Activated T-cell treated with anti-CD3 and anti-CD28 coated beads, Interleukin-2, amount 50 U/mL, for 4 hours (primary cell): ENCODE measurements around the gene RAB33B. TPM values are rescaled to one million over a fixed set of nuclear protein-coding genes. Genes with fewer than 3 reads are reported as not detected.

Experiments
- ATAC-seq, 2 donors: fragments of 200-7000 bp; cut with Tn5 transposase; one replicate each; pipeline ENCODE4 v1.10.0; 2021
- DNase-seq: peaks from one replicate; pipeline ENCODE4 v3.0.0-alpha.2; 2020
- H3K27me3 Mint-ChIP-seq: one replicate; pipeline ENCODE4 v1.8.0; 2021; ENCODE audit warnings: low read depth, mixed read lengths
- H3K36me3 Mint-ChIP-seq: one replicate; pipeline ENCODE4 v1.8.0; 2022; ENCODE audit warnings: mixed read lengths; ENCODE audit not compliant: insufficient read depth
- H3K4me1 Mint-ChIP-seq: one replicate; pipeline ENCODE4 v1.8.0; 2021; ENCODE audit warnings: low read depth, mixed read lengths
- H3K4me3 Mint-ChIP-seq: one replicate; pipeline ENCODE4 v1.8.0; 2021; ENCODE audit warnings: mild to moderate bottlenecking, moderate library complexity, mixed read lengths
- H3K9me3 Mint-ChIP-seq: one replicate; pipeline ENCODE4 v1.8.0; 2021; ENCODE audit warnings: mixed read lengths
- total RNA-seq, 3 donors: library from RNA; stranded (reverse); gene quantifications; one replicate each; pipeline ENCODE4 v1.2.1, GENCODE V29; 2021

RAB33B gene
- total RNA-seq, 3 donors from 2014 or later: 5.1 to 5.6 (median 5.5) TPM

DNA sequence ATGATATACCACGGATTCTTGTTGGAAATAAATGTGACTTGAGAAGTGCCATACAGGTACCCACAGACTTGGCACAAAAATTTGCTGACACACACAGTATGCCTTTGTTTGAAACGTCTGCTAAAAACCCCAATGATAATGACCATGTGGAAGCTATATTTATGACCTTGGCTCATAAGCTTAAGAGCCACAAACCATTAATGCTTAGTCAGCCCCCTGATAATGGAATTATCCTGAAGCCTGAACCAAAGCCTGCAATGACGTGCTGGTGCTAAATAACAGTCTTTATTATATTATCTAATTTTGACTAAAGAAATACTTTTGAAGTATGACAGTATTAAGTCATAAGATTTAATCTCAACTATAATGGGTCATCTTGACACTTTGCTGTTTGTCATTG, 18.9 kb downstream of the RAB33B start:
- peaks cover 36% of the 10 kb centered on the region for H3K36me3 Mint-ChIP-seq
- H3K27me3 Mint-ChIP-seq: no peaks in the 10 kb centered on the region
- no peak overlapping the region for H3K4me3 Mint-ChIP-seq
- DNase-seq: no peak
- peaks cover 8% of the 10 kb centered on the region for H3K4me1 Mint-ChIP-seq
- peaks cover 25% of the 10 kb centered on the region for H3K9me3 Mint-ChIP-seq
- no peak for ATAC-seq

DNA sequence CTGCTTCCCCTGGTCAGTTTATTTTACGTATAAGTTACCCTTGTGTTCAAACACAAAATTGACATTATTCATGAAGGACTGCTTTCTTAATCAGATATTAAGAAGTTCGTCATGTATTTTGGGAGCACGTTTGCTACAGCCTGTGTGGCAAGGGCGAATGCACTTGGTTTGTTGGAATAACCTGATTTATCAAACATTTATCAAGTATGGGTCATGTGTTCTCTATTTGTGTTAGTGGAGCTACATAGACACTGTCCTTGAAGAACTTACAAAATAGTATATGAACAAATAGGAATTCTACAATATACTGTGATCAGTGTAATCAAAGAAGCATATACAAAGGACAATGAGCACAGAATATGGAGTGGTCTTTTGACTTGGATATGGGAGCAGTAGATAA, 22.4 kb downstream of the RAB33B start:
- Mint-ChIP-seq H3K36me3 (peaks cover 27% of the 10 kb centered on the region), H3K4me3 (no peak overlapping the region), H3K27me3 (no peaks in the 10 kb centered on the region), H3K4me1 (no peaks in the 10 kb centered on the region), H3K9me3 (peaks cover 7% of the 10 kb centered on the region)
- ATAC-seq: no peak
- DNase-seq: no peak

DNA sequence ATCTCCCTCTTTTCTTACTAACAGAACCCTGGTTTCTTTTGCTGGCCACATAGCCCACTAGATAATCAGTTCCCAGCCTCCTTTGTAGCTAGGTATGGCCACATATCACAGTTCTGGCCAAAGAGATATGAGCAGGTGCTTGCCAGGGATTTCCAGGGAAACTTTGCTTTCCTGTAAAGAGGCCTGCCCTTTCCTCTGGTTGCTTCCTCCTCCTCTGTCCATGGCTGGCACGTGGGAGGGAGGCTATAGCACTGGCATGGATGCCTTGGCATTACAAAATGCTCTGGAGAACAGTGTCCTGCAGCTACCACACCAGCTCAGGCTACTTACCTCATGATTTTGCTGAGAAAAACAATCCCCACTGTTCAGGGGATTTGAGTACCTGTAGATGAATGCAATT, 27.5 kb downstream of the RAB33B start:
- DNase-seq (no peak), ATAC-seq (no peak)
- Mint-ChIP-seq H3K9me3 (no peaks in the 10 kb centered on the region), H3K27me3 (no peaks in the 10 kb centered on the region), H3K36me3 (peaks cover 8% of the 10 kb centered on the region), H3K4me3 (no peak overlapping the region), H3K4me1 (no peaks in the 10 kb centered on the region)

DNA sequence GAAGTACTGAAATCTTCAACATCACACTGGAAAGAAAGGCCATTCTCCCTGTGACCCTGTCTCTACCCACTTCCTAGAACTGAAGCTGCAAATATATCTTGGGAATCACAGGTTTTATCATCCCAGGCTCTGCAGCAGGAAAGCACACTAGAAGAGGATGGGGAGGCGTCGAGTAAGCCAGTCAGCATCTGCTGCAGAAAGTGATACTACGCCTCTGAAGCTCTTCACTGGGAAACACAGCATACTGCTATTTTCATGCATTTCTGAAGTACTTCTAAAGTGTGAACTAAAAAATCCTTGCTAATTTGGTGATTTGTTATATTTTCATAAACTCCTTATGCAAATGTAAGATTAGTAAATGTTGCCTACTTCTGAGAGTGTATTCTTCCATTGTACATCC, 29.1 kb downstream of the RAB33B start:
- Mint-ChIP-seq H3K4me3 (no peak overlapping the region), H3K27me3 (no peaks in the 10 kb centered on the region), H3K4me1 (no peaks in the 10 kb centered on the region), H3K36me3 (peaks cover 8% of the 10 kb centered on the region), H3K9me3 (no peaks in the 10 kb centered on the region)
- no peak for DNase-seq
- ATAC-seq: no peak

DNA sequence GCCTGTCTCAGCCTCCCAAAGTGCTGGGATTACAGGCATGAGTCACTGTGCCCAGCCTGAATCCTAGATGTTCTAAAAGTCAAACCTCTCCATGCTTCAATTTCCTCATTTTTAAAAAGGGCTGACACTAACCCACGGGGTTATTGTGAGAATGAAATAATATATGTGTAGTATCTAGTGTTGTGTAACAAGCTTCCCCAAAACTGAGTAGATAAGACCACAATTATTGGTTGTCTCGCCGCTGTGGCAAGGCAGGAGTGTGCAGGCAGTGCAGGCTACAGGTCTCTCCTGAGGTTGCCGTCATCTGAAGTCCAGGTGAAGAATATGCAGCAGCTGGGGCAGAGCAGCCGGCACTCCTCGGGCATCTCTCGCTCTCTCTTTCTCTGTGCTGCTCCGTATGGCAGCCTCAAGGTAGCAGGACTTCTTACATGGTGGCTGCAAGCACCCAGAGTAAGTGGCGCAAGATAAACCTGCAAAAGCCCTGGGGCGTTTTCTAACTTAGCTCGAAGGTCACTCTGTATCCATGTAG, 30.9 kb downstream of the RAB33B start:
- peaks cover 2% of the 10 kb centered on the region for H3K36me3 Mint-ChIP-seq
- no peaks in the 10 kb centered on the region for H3K9me3 Mint-ChIP-seq
- no peak overlapping the region for H3K4me3 Mint-ChIP-seq
- no peaks in the 10 kb centered on the region for H3K27me3 Mint-ChIP-seq
- H3K4me1 Mint-ChIP-seq: no peaks in the 10 kb centered on the region
- DNase-seq (no peak), ATAC-seq (no peak)

DNA sequence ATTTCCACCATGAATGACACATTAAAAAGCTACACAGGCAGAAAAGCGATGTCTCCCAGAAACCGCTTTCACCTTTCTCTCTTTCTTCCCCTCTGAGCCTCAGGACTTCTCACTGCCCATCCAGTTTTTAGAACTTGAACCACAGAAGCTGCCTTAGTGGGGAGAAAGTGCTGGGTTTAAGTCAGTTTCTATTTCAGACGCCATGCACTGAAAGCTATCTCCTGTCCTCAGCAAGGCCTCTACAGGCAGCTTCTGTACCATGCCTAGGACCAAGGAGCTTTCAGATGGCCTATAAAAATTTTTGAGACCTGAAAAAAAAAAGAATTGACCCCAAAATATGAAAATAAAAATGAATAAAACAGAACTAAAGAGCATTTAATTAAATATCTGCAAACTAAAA, 34.5 kb downstream of the RAB33B start:
- Mint-ChIP-seq H3K4me3 (no peak overlapping the region), H3K27me3 (peaks cover 3% of the 10 kb centered on the region), H3K36me3 (no peaks in the 10 kb centered on the region), H3K4me1 (no peaks in the 10 kb centered on the region), H3K9me3 (no peaks in the 10 kb centered on the region)
- DNase-seq (no peak), ATAC-seq (no peak)

DNA sequence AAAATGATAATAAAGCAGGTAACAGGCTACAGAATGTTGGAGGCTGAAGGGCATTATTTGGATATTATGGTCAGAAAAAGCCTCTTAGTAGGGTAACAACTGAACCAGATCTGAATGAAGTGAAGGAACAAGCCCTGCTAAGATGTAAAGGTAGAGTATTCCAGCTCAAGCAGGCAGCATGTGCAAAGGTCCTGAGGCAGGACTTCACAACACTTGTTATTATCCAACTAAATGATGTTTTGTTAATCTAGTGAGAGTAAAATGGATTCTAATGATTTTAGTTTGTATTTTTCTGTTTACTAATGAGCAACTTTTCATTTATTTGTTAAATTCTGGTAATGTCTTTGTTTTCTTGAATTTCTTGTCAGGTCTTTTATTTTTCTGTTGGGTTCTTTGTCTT, 35.7 kb downstream of the RAB33B start:
- ATAC-seq (no peak), DNase-seq (no peak)
- H3K4me1 Mint-ChIP-seq: no peaks in the 10 kb centered on the region
- no peaks in the 10 kb centered on the region for H3K9me3 Mint-ChIP-seq
- no peaks in the 10 kb centered on the region for H3K36me3 Mint-ChIP-seq
- H3K27me3 Mint-ChIP-seq: peaks cover 3% of the 10 kb centered on the region
- no peak overlapping the region for H3K4me3 Mint-ChIP-seq

DNA sequence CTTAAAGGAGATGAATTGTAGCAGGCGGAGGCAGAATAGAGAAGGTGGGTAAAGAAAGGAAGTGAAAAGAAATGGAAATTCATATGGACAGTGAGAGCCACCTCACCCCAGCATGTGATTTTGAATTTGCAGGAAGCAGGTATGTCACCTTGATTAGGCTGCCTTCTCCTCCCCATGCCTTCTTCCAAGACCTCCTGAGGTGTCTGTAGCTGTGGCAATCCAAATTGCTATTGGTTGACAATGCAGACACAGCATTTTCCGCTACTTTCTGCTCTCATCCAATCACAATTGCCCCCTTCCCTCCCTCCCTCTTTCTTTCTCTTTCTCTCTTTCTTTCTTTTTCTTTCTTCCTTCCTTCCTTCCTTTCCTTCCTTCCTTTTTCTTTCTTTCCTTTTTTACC, 38.5 kb downstream of the RAB33B start:
- Mint-ChIP-seq H3K4me1 (no peaks in the 10 kb centered on the region), H3K27me3 (peaks cover 3% of the 10 kb centered on the region), H3K4me3 (no peak overlapping the region), H3K36me3 (no peaks in the 10 kb centered on the region), H3K9me3 (no peaks in the 10 kb centered on the region)
- ATAC-seq (no peak), DNase-seq (no peak)

DNA sequence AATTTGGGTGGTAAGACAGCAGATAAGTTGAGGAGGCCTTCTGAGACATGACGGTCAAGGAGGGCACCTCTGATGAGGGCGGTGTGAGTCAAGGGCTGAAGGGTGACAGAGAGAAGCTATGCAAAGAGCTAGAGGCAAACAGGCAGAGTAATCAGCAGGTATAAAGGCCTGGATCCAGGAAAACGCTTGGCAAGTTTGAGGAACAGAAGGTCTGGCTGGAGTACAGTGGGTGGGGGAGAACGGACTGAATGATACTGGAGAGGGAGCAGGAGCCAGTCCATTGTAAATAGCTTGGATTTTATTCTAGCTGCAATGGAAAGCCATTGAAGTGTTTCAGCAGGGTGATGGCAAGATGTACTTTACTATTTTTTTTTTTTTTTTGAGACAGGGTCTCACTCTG, 39.3 kb downstream of the RAB33B start:
- H3K9me3 Mint-ChIP-seq: no peaks in the 10 kb centered on the region
- no peaks in the 10 kb centered on the region for H3K36me3 Mint-ChIP-seq
- peaks cover 3% of the 10 kb centered on the region for H3K27me3 Mint-ChIP-seq
- H3K4me1 Mint-ChIP-seq: no peaks in the 10 kb centered on the region
- no peak overlapping the region for H3K4me3 Mint-ChIP-seq
- ATAC-seq: no peak
- DNase-seq: no peak

DNA sequence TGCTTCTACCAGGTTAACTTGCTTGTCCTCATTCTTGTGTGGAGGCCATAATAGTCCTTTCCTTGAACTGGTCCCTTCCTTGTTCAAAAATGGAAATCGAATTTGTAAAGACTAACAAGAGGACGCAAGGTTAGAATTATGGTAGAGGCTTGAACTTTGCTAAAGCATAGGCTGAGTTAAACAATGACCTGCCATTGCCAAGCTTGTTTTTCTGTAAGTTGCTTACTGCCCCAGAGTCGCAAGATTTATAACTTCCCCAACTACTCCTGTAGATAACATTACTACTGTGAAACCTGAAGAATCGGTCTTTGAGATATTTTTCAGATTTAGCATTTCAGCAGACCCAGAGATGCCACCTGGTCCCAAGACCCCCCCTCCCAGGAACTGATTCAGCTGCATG, 45.3 kb downstream of the RAB33B start:
- Mint-ChIP-seq H3K36me3 (peaks cover 5% of the 10 kb centered on the region), H3K9me3 (peaks cover 3% of the 10 kb centered on the region), H3K4me3 (no peak overlapping the region), H3K4me1 (no peaks in the 10 kb centered on the region), H3K27me3 (peaks cover 4% of the 10 kb centered on the region)
- DNase-seq: no peak
- no peak for ATAC-seq

DNA sequence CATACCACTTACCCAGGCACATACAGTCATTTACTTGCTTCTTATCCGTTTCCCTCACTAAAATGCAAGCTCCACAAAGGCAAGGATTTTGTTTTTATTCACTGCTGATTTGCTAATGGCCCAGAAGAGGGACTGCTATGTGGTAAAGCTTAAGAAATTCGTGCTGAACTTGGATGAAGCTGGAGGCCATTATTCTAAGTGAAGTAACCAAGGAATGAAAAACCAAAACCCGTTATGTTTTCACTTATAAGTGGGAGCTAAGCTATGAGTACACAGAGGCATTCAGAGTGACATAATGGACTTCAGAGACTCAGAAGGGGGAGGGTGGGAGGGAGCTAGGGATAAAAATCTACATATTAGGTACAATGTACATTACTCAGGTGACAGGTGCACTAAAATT, 47.2 kb downstream of the RAB33B start:
- H3K27me3 Mint-ChIP-seq: peaks cover 4% of the 10 kb centered on the region
- peaks cover 5% of the 10 kb centered on the region for H3K36me3 Mint-ChIP-seq
- no peak for ATAC-seq
- H3K4me3 Mint-ChIP-seq: no peak overlapping the region
- peaks cover 3% of the 10 kb centered on the region for H3K9me3 Mint-ChIP-seq
- DNase-seq: no peak
- no peaks in the 10 kb centered on the region for H3K4me1 Mint-ChIP-seq

DNA sequence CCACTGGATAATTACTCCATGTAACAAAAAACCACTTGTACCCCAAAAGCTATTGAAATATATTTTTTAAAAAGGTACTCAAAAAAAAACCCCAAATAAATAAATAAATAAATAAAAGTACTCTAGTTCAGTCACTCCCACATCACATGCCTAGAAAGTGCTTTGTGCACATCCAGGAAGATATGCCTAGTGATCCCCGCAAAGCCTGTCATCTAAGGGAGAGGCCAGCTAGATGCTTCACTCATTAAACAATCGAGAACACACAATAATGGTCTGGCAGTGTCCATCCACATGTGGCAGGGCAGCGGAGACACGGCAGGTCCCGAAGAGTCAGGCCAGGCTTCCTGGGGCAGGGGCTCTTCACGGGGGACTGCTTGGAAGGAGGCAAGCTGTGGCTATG, 47.6 kb downstream of the RAB33B start:
- Mint-ChIP-seq H3K4me3 (no peak overlapping the region), H3K4me1 (no peaks in the 10 kb centered on the region), H3K9me3 (peaks cover 3% of the 10 kb centered on the region), H3K27me3 (peaks cover 4% of the 10 kb centered on the region), H3K36me3 (peaks cover 5% of the 10 kb centered on the region)
- DNase-seq (no peak), ATAC-seq (no peak)

DNA sequence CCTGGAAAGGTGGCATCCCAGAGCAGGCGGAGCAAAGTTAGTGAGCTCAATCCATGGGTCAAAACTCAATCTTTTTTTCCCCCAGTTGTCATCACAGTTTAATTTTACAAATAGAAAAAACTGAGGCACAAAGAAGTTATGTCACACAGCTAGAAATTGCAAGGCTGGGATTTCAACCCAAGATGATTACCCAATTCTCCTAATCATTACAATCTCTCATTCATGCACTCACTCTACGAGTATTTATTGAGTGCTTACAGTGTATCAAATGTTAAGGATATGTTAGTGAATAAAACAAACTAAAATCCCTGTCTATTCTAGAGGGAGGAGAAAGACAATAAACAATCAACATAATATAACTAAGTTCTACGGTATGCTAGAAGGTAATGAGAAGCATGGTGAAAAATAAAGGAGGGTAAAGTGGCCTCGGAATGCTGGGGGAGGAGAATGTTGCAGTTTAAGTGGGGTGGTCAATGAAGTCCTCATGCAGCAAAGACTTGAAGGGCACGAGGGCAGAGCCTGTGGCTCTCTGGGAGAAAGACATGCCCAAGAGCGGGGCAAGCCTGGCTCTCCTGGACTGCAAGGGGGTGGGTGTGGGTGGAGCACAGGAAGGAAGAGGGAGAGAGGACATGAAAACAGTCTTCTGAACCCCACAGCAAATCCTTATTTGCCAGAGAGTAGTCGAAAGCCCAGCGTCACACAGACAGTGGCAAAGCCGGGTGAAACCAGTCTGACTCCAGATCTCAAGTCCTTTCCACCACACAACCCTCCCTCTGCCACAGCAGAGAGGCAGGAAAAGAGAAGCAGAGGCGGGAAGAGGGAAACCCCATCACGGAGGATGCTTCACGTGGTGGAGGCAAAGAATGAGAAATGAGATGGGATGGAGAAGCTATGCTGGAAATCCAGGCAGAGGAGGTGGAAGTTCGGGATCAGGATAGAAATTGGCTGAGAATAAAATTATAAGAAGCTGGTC, 48.3 kb downstream of the RAB33B start:
- Mint-ChIP-seq H3K27me3 (peaks cover 4% of the 10 kb centered on the region), H3K36me3 (peaks cover 5% of the 10 kb centered on the region), H3K9me3 (peaks cover 3% of the 10 kb centered on the region), H3K4me1 (no peaks in the 10 kb centered on the region), H3K4me3 (no peak overlapping the region)
- ATAC-seq: no peak
- DNase-seq: no peak

DNA sequence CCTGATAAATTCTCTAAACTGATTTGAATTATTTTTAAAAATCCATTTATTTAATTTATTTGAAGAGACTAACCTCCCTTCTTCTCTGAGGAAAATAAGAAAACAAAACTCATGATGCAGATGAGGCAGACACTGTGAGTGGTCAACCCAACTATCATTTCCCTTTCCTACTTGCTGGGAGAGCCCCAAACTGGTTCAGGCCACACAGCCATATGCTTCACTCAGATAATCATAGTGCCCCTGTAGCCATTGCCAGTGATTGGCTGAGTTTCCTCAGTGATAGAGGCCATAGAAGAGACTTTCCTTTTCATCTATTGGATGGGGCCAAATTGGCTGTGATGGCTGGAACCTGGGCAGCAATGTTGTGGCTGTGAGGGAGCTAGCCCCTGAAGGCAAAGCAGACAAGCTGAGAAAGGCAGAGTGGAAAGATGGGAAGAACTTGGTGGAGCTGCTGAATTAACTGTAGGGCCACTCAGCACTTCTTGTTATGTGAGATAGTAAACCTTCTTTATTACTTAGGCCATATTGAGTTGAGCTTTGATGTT, 49.8 kb downstream of the RAB33B start:
- DNase-seq: no peak
- Mint-ChIP-seq H3K9me3 (peaks cover 3% of the 10 kb centered on the region), H3K36me3 (peaks cover 7% of the 10 kb centered on the region), H3K27me3 (peaks cover 4% of the 10 kb centered on the region), H3K4me3 (no peak overlapping the region), H3K4me1 (no peaks in the 10 kb centered on the region)
- ATAC-seq: no peak

DNA sequence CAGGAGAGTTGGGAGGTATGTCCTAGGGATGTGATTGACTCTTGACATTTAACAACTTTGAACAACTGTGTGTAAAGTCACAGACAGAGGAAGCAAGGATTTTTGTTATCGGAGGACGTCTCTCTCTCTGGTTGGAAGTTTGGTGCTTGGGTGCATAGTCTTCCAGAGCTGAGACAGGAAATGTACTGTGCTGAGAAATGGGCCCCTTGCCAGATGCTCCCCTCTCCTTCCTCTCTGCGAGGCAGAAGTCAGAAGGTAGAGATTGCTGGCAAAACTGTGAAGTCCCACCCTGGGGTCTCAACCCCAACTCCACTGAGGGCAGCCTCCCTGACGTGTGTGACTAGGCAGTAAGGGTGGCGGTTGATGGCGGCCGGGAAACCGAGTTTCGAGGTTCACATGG, 52.9 kb downstream of the RAB33B start:
- DNase-seq (no peak), ATAC-seq (no peak)
- H3K4me3 Mint-ChIP-seq: no peak overlapping the region
- H3K9me3 Mint-ChIP-seq: peaks cover 3% of the 10 kb centered on the region
- H3K36me3 Mint-ChIP-seq: peaks cover 19% of the 10 kb centered on the region
- H3K4me1 Mint-ChIP-seq: no peaks in the 10 kb centered on the region
- H3K27me3 Mint-ChIP-seq: no peaks in the 10 kb centered on the region
